Measurements from ENCODE around the gene CISD1. TPM values are rescaled to one million over a fixed set of nuclear protein-coding genes. Genes with fewer than 3 reads are reported as not detected.

The CISD1 gene
- total RNA-seq, 3 donors from 2014 or later: 40.5 to 50.4 (median 48.4) TPM

DNA sequence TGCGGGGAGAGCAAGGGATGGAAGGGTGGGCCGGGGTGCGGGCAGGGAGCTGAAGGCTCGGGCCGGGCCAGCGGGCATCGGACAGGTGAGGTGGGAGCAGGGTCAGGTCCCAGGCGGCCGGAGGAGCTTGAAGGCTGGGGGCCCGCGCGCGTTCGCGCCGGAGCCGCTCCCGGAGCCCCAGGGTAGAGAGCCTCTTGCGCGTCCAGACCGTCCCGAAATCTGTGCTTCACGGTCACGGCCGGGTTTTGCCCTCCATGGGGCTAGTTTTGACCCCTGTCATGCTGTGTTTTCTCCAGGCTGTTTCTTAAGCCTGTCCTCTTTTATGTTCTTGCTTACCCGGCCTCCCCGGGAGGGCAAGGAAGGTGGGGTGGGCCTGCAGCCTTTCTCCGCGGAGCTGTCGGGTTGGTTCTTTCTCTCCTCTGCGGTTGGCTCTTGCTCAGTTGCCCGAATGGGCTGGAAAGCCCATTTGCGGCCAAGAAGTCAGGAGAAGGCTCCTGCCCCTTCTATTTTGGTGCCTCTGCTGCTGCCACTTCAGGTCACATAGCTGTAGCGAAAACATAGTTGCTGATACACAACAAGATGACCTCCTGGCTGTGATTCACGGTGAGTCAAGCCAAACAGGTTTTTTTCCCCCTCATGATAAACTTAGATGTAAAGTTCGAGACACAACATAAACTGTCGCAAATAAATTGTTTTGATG is 66.5 kb downstream of the CISD1 start:
- TF ChIP-seq, protein P1, sequence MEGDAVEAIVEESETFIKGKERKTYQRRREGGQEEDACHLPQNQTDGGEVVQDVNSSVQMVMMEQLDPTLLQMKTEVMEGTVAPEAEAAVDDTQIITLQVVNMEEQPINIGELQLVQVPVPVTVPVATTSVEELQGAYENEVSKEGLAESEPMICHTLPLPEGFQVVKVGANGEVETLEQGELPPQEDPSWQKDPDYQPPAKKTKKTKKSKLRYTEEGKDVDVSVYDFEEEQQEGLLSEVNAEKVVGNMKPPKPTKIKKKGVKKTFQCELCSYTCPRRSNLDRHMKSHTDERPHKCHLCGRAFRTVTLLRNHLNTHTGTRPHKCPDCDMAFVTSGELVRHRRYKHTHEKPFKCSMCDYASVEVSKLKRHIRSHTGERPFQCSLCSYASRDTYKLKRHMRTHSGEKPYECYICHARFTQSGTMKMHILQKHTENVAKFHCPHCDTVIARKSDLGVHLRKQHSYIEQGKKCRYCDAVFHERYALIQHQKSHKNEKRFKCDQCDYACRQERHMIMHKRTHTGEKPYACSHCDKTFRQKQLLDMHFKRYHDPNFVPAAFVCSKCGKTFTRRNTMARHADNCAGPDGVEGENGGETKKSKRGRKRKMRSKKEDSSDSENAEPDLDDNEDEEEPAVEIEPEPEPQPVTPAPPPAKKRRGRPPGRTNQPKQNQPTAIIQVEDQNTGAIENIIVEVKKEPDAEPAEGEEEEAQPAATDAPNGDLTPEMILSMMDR (IDR thresholded peaks at IDR 0.05): no peak

GRCh38 chr10:58336242-58336641 is 67.3 kb downstream of the CISD1 start:
- no peaks in the 10 kb centered on the region for H3K36me3 ChIP-seq (ENCODE audit: low read depth)
- TF ChIP-seq, protein P1 (IDR thresholded peaks at IDR 0.05): no peak
- intact Hi-C loops (cut with DNase I, micrococcal nuclease): loop anchor here in 1 of 2 donors (10.0 kb wide), 1 partner anchor 49 kb away; the partner anchor contains the start of gene TFAM
- H3K4me3 ChIP-seq: no peak overlapping the region
- H3K9me3 ChIP-seq: no peaks in the 10 kb centered on the region
- ATAC-seq: no peak
- H3K4me1 ChIP-seq (ENCODE audit: low read depth): peaks cover 21% of the 10 kb centered on the region
- no peak for DNase-seq

More for the DNA sequence above, 66.5 kb downstream of the CISD1 start:
- intact Hi-C loops (cut with DNase I, micrococcal nuclease): loop anchor here in 1 of 2 donors (10.0 kb wide), 1 partner anchor 49 kb away; the partner anchor contains the start of gene TFAM
- DNase-seq: peak; percentile 25 to 68 (median 68)
- H3K9me3 ChIP-seq: no peaks in the 10 kb centered on the region
- ATAC-seq: peak; percentile 72
- peaks cover 21% of the 10 kb centered on the region for H3K4me1 ChIP-seq (ENCODE audit: low read depth)
- H3K4me3 ChIP-seq: peak overlapping the region; percentile 71
- H3K36me3 ChIP-seq (ENCODE audit: low read depth): no peaks in the 10 kb centered on the region

Other genes starting within 250 kb of the CISD1 start
- gene IPMK, start 1.3 kb upstream of the CISD1 start, total RNA-seq: 10 to 100 TPM in 2 of 3 donors, 1 to 10 TPM in 1; 8.6 to 18.0 (median 15.3) TPM
- gene UBE2D1, start 65.8 kb downstream of the CISD1 start, total RNA-seq: 10 to 100 TPM; 17.2 to 18.4 (median 18.4) TPM
- 10 to 100 TPM; 26.5 to 36.7 (median 30.8) TPM for gene TFAM, start 116.2 kb downstream of the CISD1 start, total RNA-seq
- gene BICC1, start 243.7 kb downstream of the CISD1 start, total RNA-seq: 1 to 10 TPM; 1.1 to 5.9 (median 3.5) TPM

All from mucosa of descending colon (tissue), 3 donors.